Upper lobe of right lung (tissue), 1 donor: ENCODE measurements around the gene URB1. TPM values are rescaled to one million over a fixed set of nuclear protein-coding genes. Genes with fewer than 3 reads are reported as not detected.
A peak's percentile ranks its signal among the peaks of the same experiment; 100 is the strongest.

Experiments
- ATAC-seq: fragments of 200-7000 bp; cut with Tn5 transposase; one replicate; pipeline ENCODE4 v1.9.1; 2020; ENCODE audit warnings: mild to moderate bottlenecking, moderate library complexity
- DNase-seq: peaks from one replicate; pipeline ENCODE4 v3.0.0-alpha.2; 2020
- H3K27ac ChIP-seq: fragments of 200-600 bp; one replicate; pipeline ENCODE4 v1.8.0; 2022
- H3K27me3 ChIP-seq: fragments of 200-600 bp; one replicate; pipeline ENCODE4 v1.8.0; 2022; ENCODE audit warnings: mild to moderate bottlenecking
- H3K36me3 ChIP-seq: fragments of 200-600 bp; one replicate; pipeline ENCODE4 v1.8.0; 2022
- H3K4me1 ChIP-seq: fragments of 200-600 bp; one replicate; pipeline ENCODE4 v1.8.0; 2022
- H3K4me3 ChIP-seq: fragments of 200-600 bp; one replicate; pipeline ENCODE4 v1.8.0; 2022; ENCODE audit warnings: mild to moderate bottlenecking
- H3K9me3 ChIP-seq: fragments of 200-600 bp; one replicate; pipeline ENCODE4 v1.8.0; 2022
- CTCF ChIP-seq: fragments of 200-600 bp; IDR thresholded peaks from one replicate; pipeline ENCODE4 v1.8.0; 2022; ENCODE audit warnings: antibody characterized with exemption
- intact Hi-C: fragments of 100-400 bp; cut with DNase I; formaldehyde crosslinking; loops from one replicate; pipeline ENCODE4 v1.11.0; 2022
- total RNA-seq: library from RNA; stranded (reverse); fragmentation: NEBNext Ultra II Directional; extraction: Animal tissue kit (Norgen Biotek cat#: 25700); gene quantifications from one replicate; pipeline ENCODE4 v1.2.1, GENCODE V29; 2021
- donor health status: DM: no; HTN: yes; CAD: no; lungs with severe emphysema.

The URB1 gene
- total RNA-seq, 1 donor from 2014 or later, result 14.3 TPM

- no peak overlapping the region for H3K4me3 ChIP-seq
- intact Hi-C loops, result no loop called here
- no peaks in the 10 kb centered on the region for H3K9me3 ChIP-seq
- no peaks in the 10 kb centered on the region for H3K4me1 ChIP-seq
- DNase-seq (no peak), ATAC-seq (no peak)
- H3K27me3 ChIP-seq, result no peaks in the 10 kb centered on the region
- H3K27ac ChIP-seq, result no peak overlapping the region
- no peak for TF ChIP-seq CTCF
- peaks cover 97% of the 10 kb centered on the region for H3K36me3 ChIP-seq
Observed at GRCh38 chr21:32366191-32366590, 26.6 kb downstream of the URB1 start.

GRCh38 chr21:32364796-32365195 lies 28.0 kb downstream of the URB1 start:
- no peak for TF ChIP-seq CTCF
- Histone ChIP-seq H3K4me3 (no peak overlapping the region), H3K9me3 (no peaks in the 10 kb centered on the region), H3K4me1 (no peaks in the 10 kb centered on the region), H3K27ac (peak overlapping the region; percentile 6), H3K27me3 (no peaks in the 10 kb centered on the region), H3K36me3 (peaks cover 97% of the 10 kb centered on the region)
- intact Hi-C loops, result no loop called here
- DNase-seq (no peak), ATAC-seq (no peak)

- H3K4me1 ChIP-seq, result no peaks in the 10 kb centered on the region
- no peaks in the 10 kb centered on the region for H3K27me3 ChIP-seq
- peaks cover 97% of the 10 kb centered on the region for H3K36me3 ChIP-seq
- H3K9me3 ChIP-seq, result no peaks in the 10 kb centered on the region
- no peak for TF ChIP-seq CTCF
- H3K4me3 ChIP-seq, result no peak overlapping the region
- ATAC-seq, result peak; percentile 21
- H3K27ac ChIP-seq, result peak overlapping the region; percentile 6
- intact Hi-C loops, result no loop called here
- no peak for DNase-seq
Observed at GRCh38 chr21:32364387-32364786, 28.4 kb downstream of the URB1 start.

GRCh38 chr21:32360401-32360975 lies 32.3 kb downstream of the URB1 start:
- TF ChIP-seq CTCF, result no peak
- no peaks in the 10 kb centered on the region for H3K9me3 ChIP-seq
- H3K36me3 ChIP-seq, result peaks cover 97% of the 10 kb centered on the region
- intact Hi-C loops, result no loop called here
- H3K27ac ChIP-seq, result no peak overlapping the region
- no peaks in the 10 kb centered on the region for H3K4me1 ChIP-seq
- no peak for DNase-seq
- ATAC-seq, result no peak
- H3K27me3 ChIP-seq, result no peaks in the 10 kb centered on the region
- no peak overlapping the region for H3K4me3 ChIP-seq

- Histone ChIP-seq H3K9me3 (no peaks in the 10 kb centered on the region), H3K4me3 (no peak overlapping the region), H3K27ac (no peak overlapping the region), H3K27me3 (no peaks in the 10 kb centered on the region), H3K36me3 (peaks cover 98% of the 10 kb centered on the region), H3K4me1 (no peaks in the 10 kb centered on the region)
- no peak for ATAC-seq
- TF ChIP-seq CTCF, result no peak
- intact Hi-C loops, result no loop called here
- no peak for DNase-seq
Observed at GRCh38 chr21:32359719-32360260, 33.0 kb downstream of the URB1 start.
